ENCODE data around the gene DUSP21. TPM values are rescaled to one million over a fixed set of nuclear protein-coding genes. Genes with fewer than 3 reads are reported as not detected.

Gene DUSP21
- total and polyA plus RNA-seq, 2 donors (not counting 1 experiment from before 2014, with no cell fraction given) = not detected

- no peak for DNase-seq
- ChIA-PET CTCF (no interaction called here), POLR2A (no interaction called here)
- H3K9me3 Mint-ChIP-seq (ENCODE audit: insufficient read depth) = no peaks in the 10 kb centered on the region
- Histone ChIP-seq H3K4me3 (ENCODE audit: control extremely low read depth in 1 of 5, extremely low read depth in 1 of 5, insufficient read depth in 1 of 5, low read depth in 2 of 5, low read length in 4 of 5) (no peak overlapping the region), H3K4me1 (ENCODE audit: control insufficient read depth in 2 of 2, insufficient read depth in 2 of 2, low read length in 2 of 2) (peaks cover 6 to 24% of the 10 kb centered on the region in 2 donors), H2AFZ (ENCODE audit: insufficient read depth, low read depth, low read length, poor library complexity, severe bottlenecking) (no peak overlapping the region), H3K9me3 (ENCODE audit: control extremely low read depth in 1 of 3, control insufficient read depth in 2 of 3, insufficient read depth in 1 of 3, low read length in 2 of 3) (no peaks in the 10 kb centered on the region), H4K20me1 (ENCODE audit: control insufficient read depth, insufficient read depth, low read length, poor library complexity, severe bottlenecking) (peaks cover 98% of the 10 kb centered on the region), H3K9ac (ENCODE audit: low read length) (no peak overlapping the region), H3K79me2 (ENCODE audit: control insufficient read depth, insufficient read depth, low read length) (peaks cover 100% of the 10 kb centered on the region), H3K27ac (ENCODE audit: low read length in 2 of 2) (no peak overlapping the region), H3K27me3 (replicated peaks in 1 of 4; ENCODE audit: control extremely low read depth in 1 of 4, control insufficient read depth in 3 of 4, insufficient read depth in 4 of 4, low read length in 3 of 4) (no peaks in the 10 kb centered on the region), H3K4me2 (replicated peaks; ENCODE audit: low read depth, low read length, poor library complexity, severe bottlenecking) (no peak overlapping the region), H3K36me3 (replicated peaks in 1 of 2; ENCODE audit: control extremely low read depth in 1 of 2, control insufficient read depth in 1 of 2, extremely low read depth in 1 of 2, insufficient read depth in 2 of 2, low read length in 1 of 2) (no peaks in the 10 kb centered on the region)
- no peak for ATAC-seq (ENCODE audit: low read depth)
- peaks cover 45% of the 10 kb centered on the region for H3K4me1 Mint-ChIP-seq
- TF ChIP-seq, protein P1, sequence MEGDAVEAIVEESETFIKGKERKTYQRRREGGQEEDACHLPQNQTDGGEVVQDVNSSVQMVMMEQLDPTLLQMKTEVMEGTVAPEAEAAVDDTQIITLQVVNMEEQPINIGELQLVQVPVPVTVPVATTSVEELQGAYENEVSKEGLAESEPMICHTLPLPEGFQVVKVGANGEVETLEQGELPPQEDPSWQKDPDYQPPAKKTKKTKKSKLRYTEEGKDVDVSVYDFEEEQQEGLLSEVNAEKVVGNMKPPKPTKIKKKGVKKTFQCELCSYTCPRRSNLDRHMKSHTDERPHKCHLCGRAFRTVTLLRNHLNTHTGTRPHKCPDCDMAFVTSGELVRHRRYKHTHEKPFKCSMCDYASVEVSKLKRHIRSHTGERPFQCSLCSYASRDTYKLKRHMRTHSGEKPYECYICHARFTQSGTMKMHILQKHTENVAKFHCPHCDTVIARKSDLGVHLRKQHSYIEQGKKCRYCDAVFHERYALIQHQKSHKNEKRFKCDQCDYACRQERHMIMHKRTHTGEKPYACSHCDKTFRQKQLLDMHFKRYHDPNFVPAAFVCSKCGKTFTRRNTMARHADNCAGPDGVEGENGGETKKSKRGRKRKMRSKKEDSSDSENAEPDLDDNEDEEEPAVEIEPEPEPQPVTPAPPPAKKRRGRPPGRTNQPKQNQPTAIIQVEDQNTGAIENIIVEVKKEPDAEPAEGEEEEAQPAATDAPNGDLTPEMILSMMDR (IDR thresholded peaks at IDR 0.05) = no peak
- TF ChIP-seq EZH2 (IDR thresholded peaks at IDR 0.05; ENCODE audit: borderline replicate concordance, insufficient read depth, low read depth, low read length, poor library complexity, severe bottlenecking) = no peak
- H3K4me3 Mint-ChIP-seq = no peak overlapping the region
- intact Hi-C loops (cut with micrococcal nuclease) = no loop called here
- H3K27me3 Mint-ChIP-seq = no peaks in the 10 kb centered on the region
- H3K27ac Mint-ChIP-seq = no peak overlapping the region
These were observed 38.8 kb downstream of the DUSP21 start for GRCh38 chrX:44882635-44883034.

DNA sequence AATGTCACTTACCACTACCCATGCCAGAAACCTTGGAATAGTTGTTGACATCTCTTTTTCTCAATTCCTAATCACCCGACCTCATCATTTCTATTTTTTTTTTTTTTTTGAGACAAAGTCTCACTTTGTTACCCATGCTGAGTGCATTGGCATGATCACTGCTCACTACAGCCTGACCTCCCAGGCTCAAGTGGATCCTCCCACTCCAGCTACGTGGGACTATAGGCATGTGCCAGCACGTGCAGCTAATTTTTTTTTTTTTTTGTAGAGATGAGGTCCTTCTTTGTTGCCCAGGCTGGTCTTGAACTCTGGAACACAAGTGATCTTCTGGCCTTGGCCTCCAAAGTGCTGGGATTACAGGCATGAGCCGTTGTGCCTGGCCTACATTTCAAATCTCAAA is 41.1 kb downstream of the DUSP21 start:
- Mint-ChIP-seq H3K9me3 (ENCODE audit: insufficient read depth) (no peaks in the 10 kb centered on the region), H3K4me3 (no peak overlapping the region), H3K27ac (no peak overlapping the region), H3K27me3 (no peaks in the 10 kb centered on the region), H3K4me1 (peaks cover 47% of the 10 kb centered on the region)
- ATAC-seq (ENCODE audit: low read depth) = no peak
- DNase-seq = no peak
- ChIA-PET POLR2A (interaction anchor here (0.6 kb wide), 1 partner anchor 12 kb away, joined by 7 read pairs; the partner anchor contains the start of gene KDM6A), CTCF (no interaction called here)
- intact Hi-C loops (cut with micrococcal nuclease) = no loop called here
- no peak overlapping the region for H3K4me2 ChIP-seq (replicated peaks; ENCODE audit: low read depth, low read length, poor library complexity, severe bottlenecking)
- no peaks in the 10 kb centered on the region for H3K9me3 ChIP-seq (ENCODE audit: control extremely low read depth in 1 of 3, control insufficient read depth in 2 of 3, insufficient read depth in 1 of 3, low read length in 2 of 3)
- H3K27me3 ChIP-seq (replicated peaks in 1 of 4; ENCODE audit: control extremely low read depth in 1 of 4, control insufficient read depth in 3 of 4, insufficient read depth in 4 of 4, low read length in 3 of 4) = no peaks in the 10 kb centered on the region
- no peaks in the 10 kb centered on the region for H3K36me3 ChIP-seq (replicated peaks in 1 of 2; ENCODE audit: control extremely low read depth in 1 of 2, control insufficient read depth in 1 of 2, extremely low read depth in 1 of 2, insufficient read depth in 2 of 2, low read length in 1 of 2)
- H3K4me3 ChIP-seq (ENCODE audit: control extremely low read depth in 1 of 5, extremely low read depth in 1 of 5, insufficient read depth in 1 of 5, low read depth in 2 of 5, low read length in 4 of 5) = no peak overlapping the region
- H3K9ac ChIP-seq (ENCODE audit: low read length) = no peak overlapping the region
- TF ChIP-seq EZH2 (IDR thresholded peaks at IDR 0.05; ENCODE audit: borderline replicate concordance, insufficient read depth, low read depth, low read length, poor library complexity, severe bottlenecking) = no peak
- TF ChIP-seq, protein P1 (IDR thresholded peaks at IDR 0.05) = no peak
- H3K79me2 ChIP-seq (ENCODE audit: control insufficient read depth, insufficient read depth, low read length) = peaks cover 100% of the 10 kb centered on the region
- peaks cover 100% of the 10 kb centered on the region for H4K20me1 ChIP-seq (ENCODE audit: control insufficient read depth, insufficient read depth, low read length, poor library complexity, severe bottlenecking)
- WGBS (ENCODE audit: insufficient coverage) = 60% methylated on average over 1 of the region's 4 CpGs
- H3K27ac ChIP-seq (ENCODE audit: low read length in 2 of 2) = peak overlapping the region in 1 of 2 donors; percentile 9
- H2AFZ ChIP-seq (ENCODE audit: insufficient read depth, low read depth, low read length, poor library complexity, severe bottlenecking) = no peak overlapping the region
- H3K4me1 ChIP-seq (ENCODE audit: control insufficient read depth in 2 of 2, insufficient read depth in 2 of 2, low read length in 2 of 2) = peaks cover 2 to 31% of the 10 kb centered on the region in 2 donors
